DND-41 (cell line): ENCODE data around the gene RAF1.

Experiments
- ATAC-seq: fragments of 200-7000 bp; cut with Tn5 transposase; 3 replicates; pipeline ENCODE4 v1.9.1; 2021; ENCODE audit warnings: low read depth; ENCODE audit not compliant: insufficient read depth
- DNase-seq: peaks from one replicate; pipeline ENCODE4 v3.0.0-alpha.2; 2020
- H2AFZ ChIP-seq: 2 replicates; pipeline ENCODE4 v1.6.0; 2012; ENCODE audit warnings: low read depth, low read length
- H3K27ac ChIP-seq: 2 replicates; pipeline ENCODE4 v1.5.1; 2012; ENCODE audit warnings: low read length, inconsistent platforms
- H3K27me3 ChIP-seq: fragments of 200-600 bp; sonication (generic); 2 replicates; pipeline ENCODE4 v1.6.0; 2012; ENCODE audit warnings: low read length, mild to moderate bottlenecking, inconsistent platforms; ENCODE audit not compliant: insufficient read depth, poor library complexity
- H3K36me3 ChIP-seq: 2 replicates; pipeline ENCODE4 v1.5.1; 2012; ENCODE audit warnings: low read length, inconsistent platforms; ENCODE audit not compliant: insufficient read depth
- H3K4me1 ChIP-seq: 2 replicates; pipeline ENCODE4 v1.5.1; 2012; ENCODE audit warnings: mild to moderate bottlenecking, low read length; ENCODE audit not compliant: insufficient read depth
- H3K4me2 ChIP-seq: 2 replicates; pipeline ENCODE4 v1.6.0; 2012; ENCODE audit warnings: mild to moderate bottlenecking, moderate library complexity, low read length, inconsistent platforms; ENCODE audit not compliant: insufficient read depth
- H3K4me3 ChIP-seq, 2 experiments: fragments of 200-600 bp in 1 of 2; shearing (Covaris generic) in 1 of 2; 2 replicates each; pipeline ENCODE4 v1.5.1; 2012 to 2016; ENCODE audit warnings: inconsistent platforms in 2 of 2, low read length in 2 of 2, mild to moderate bottlenecking in 2 of 2, low read depth in 1 of 2, moderate library complexity in 1 of 2
- H3K79me2 ChIP-seq: 2 replicates; pipeline ENCODE4 v1.6.0; 2012; ENCODE audit warnings: low read length, inconsistent platforms; ENCODE audit not compliant: insufficient read depth
- H3K9ac ChIP-seq: 2 replicates; pipeline ENCODE4 v1.6.0; 2012; ENCODE audit warnings: low read depth, mild to moderate bottlenecking, inconsistent platforms, low read length, moderate library complexity
- H3K9me3 ChIP-seq: 2 replicates; pipeline ENCODE4 v1.5.1; 2012; ENCODE audit warnings: low read length, moderate library complexity, mild to moderate bottlenecking, inconsistent platforms; ENCODE audit not compliant: insufficient read depth, severe bottlenecking
- H4K20me1 ChIP-seq: 2 replicates; pipeline ENCODE4 v1.6.0; 2012; ENCODE audit warnings: low read length; ENCODE audit not compliant: insufficient read depth
- CTCF ChIP-seq: IDR thresholded peaks from 2 replicates; pipeline ENCODE4 v1.5.1; 2012; ENCODE audit warnings: borderline replicate concordance, low read length, moderate library complexity, mild to moderate bottlenecking; ENCODE audit not compliant: poor library complexity, severe bottlenecking; ENCODE audit errors: extremely low read depth
- EZH2 ChIP-seq: IDR thresholded peaks from 3 replicates; pipeline ENCODE4 v1.6.1; 2012; ENCODE audit warnings: borderline replicate concordance, low read depth, mild to moderate bottlenecking, moderate library complexity, low read length, inconsistent platforms; ENCODE audit not compliant: severe bottlenecking

Gene RAF1

GRCh38 chr3:12588039-12589009, 75.6 kb downstream of the RAF1 start:
- no peak overlapping the region for H3K4me2 ChIP-seq
- H3K27ac ChIP-seq = no peak overlapping the region
- H3K9ac ChIP-seq = no peak overlapping the region
- no peak overlapping the region for H3K4me3 ChIP-seq
- TF ChIP-seq EZH2 = no peak
- no peak for TF ChIP-seq CTCF
- no peaks in the 10 kb centered on the region for H3K4me1 ChIP-seq
- no peak for ATAC-seq
- H2AFZ ChIP-seq = no peak overlapping the region
- no peak for DNase-seq
- no peaks in the 10 kb centered on the region for H3K9me3 ChIP-seq
- H3K36me3 ChIP-seq = peaks cover 95% of the 10 kb centered on the region
- H4K20me1 ChIP-seq = peaks cover 3% of the 10 kb centered on the region; the same call in 1 of the 2 replicates
- H3K27me3 ChIP-seq = no peaks in the 10 kb centered on the region
- H3K79me2 ChIP-seq = 0 out of 2 replicates have a peak, but pooled peaks cover 4% of the 10 kb centered on the region

GRCh38 chr3:12586403-12586802, 77.5 kb downstream of the RAF1 start:
- TF ChIP-seq CTCF (no peak), EZH2 (no peak)
- Histone ChIP-seq H3K27me3 (no peaks in the 10 kb centered on the region), H3K27ac (no peak overlapping the region), H3K9ac (no peak overlapping the region), H3K9me3 (no peaks in the 10 kb centered on the region), H3K36me3 (peaks cover 97% of the 10 kb centered on the region), H3K79me2 (0 out of 2 replicates have a peak, but pooled peaks cover 4% of the 10 kb centered on the region), H3K4me1 (no peaks in the 10 kb centered on the region), H3K4me2 (no peak overlapping the region), H3K4me3 (no peak overlapping the region), H4K20me1 (peaks cover 7% of the 10 kb centered on the region; the same call in 1 of the 2 replicates), H2AFZ (no peak overlapping the region)
- DNase-seq (no peak), ATAC-seq (no peak)

GRCh38 chr3:12585970-12586369, 77.9 kb downstream of the RAF1 start:
- H2AFZ ChIP-seq = no peak overlapping the region
- ATAC-seq (no peak), DNase-seq (no peak)
- no peak overlapping the region for H3K9ac ChIP-seq
- no peak overlapping the region for H3K4me3 ChIP-seq
- no peak overlapping the region for H3K27ac ChIP-seq
- H3K27me3 ChIP-seq = no peaks in the 10 kb centered on the region
- H3K9me3 ChIP-seq = no peaks in the 10 kb centered on the region
- 0 out of 2 replicates have a peak, but pooled peaks cover 4% of the 10 kb centered on the region for H3K79me2 ChIP-seq
- peaks cover 97% of the 10 kb centered on the region for H3K36me3 ChIP-seq
- no peak overlapping the region for H3K4me2 ChIP-seq
- H3K4me1 ChIP-seq = no peaks in the 10 kb centered on the region
- peaks cover 10% of the 10 kb centered on the region; the same call in 1 of the 2 replicates for H4K20me1 ChIP-seq
- TF ChIP-seq CTCF = no peak
- TF ChIP-seq EZH2 = no peak
